ENCODE data around the gene FER1L5. TPM values are rescaled to one million over a fixed set of nuclear protein-coding genes. Genes with fewer than 3 reads are reported as not detected.

FER1L5 gene
- total and polyA plus RNA-seq, 9 of the 15 experiments (the other 6 are each of a cell fraction or from before 2014, with no cell fraction given), result 0.01 TPM; not detected in 6

- TF ChIP-seq ZNF280B (CRISPR knock-in tag; IDR thresholded peaks at IDR 0.05) (no peak), MTA2 (IDR thresholded peaks at IDR 0.05; ENCODE audit: low read depth) (no peak), TBP (optimal IDR thresholded peaks at IDR 0.05; ENCODE audit: low read depth, low read length) (peak; percentile 60), TAF15 (IDR thresholded peaks at IDR 0.05; ENCODE audit: low read depth, low read length) (no peak), YY1 (IDR thresholded peaks at IDR 0.05; ENCODE audit: borderline replicate concordance in 1 of 3, control insufficient read depth in 1 of 3, extremely low read depth in 1 of 3, insufficient read depth in 3 of 3, insufficient read length in 1 of 3, insufficient replicate concordance in 2 of 3, low read depth in 1 of 3, low read length in 2 of 3) (peak; percentile 72 to 94 (median 92)), CBFA2T2 (conservative IDR thresholded peaks at IDR 0.05) (no peak), TFAP4 (CRISPR knock-in tag; IDR thresholded peaks at IDR 0.05; ENCODE audit: borderline replicate concordance) (peak; percentile 86), ATF6 (CRISPR knock-in tag; IDR thresholded peaks at IDR 0.05) (no peak), ZNF140 (CRISPR knock-in tag; IDR thresholded peaks at IDR 0.05) (no peak), TAF7 (tag; IDR thresholded peaks at IDR 0.05) (peak; percentile 80; the same call in 1 of the 2 replicates), SP1 (CRISPR knock-in tag; IDR thresholded peaks at IDR 0.05) (peak; percentile 98), FOXK2 (conservative IDR thresholded peaks at IDR 0.05 in 1 of 2, IDR thresholded peaks at IDR 0.05 in 1 of 2; ENCODE audit: low read depth in 2 of 2) (peak in 1 of 2 experiments; percentile 19; a peak in 2 of 4 replicates), ZC3H4 (CRISPR knock-in tag; IDR thresholded peaks at IDR 0.05; ENCODE audit: borderline replicate concordance) (peak; percentile 54; the same call in 1 of the 2 replicates), C11orf30 (IDR thresholded peaks at IDR 0.05; ENCODE audit: low read depth) (peak; percentile 69; the same call in 1 of the 2 replicates)
Observed at GRCh38 chr2:96739633-96740428, 97.3 kb downstream of the FER1L5 start, which contains the start of gene LMAN2L (continued).
